HepG2 (cell line): ENCODE data around the gene SLC35B4. TPM values are rescaled to one million over a fixed set of nuclear protein-coding genes. Genes with fewer than 3 reads are reported as not detected.

Experiments
- ADNP ChIP-seq: sonication (generic); formaldehyde crosslinking; IDR thresholded peaks from 2 replicates; pipeline ENCODE4 v1.4.0; 2020; ENCODE audit warnings: missing genetic modification reagents
- ATAD3A ChIP-seq: sonication (generic); formaldehyde crosslinking; IDR thresholded peaks from 2 replicates; pipeline ENCODE4 v1.4.0; 2020; ENCODE audit warnings: missing genetic modification reagents
- CEBPG ChIP-seq: IDR thresholded peaks from 2 replicates; pipeline ENCODE4 v1.6.1; 2016
- ELF1 ChIP-seq: sonication (generic); formaldehyde crosslinking; IDR thresholded peaks from 2 replicates; pipeline ENCODE4 v1.4.0; 2020; ENCODE audit warnings: missing genetic modification reagents
- HNRNPL ChIP-seq: fragments of 200-400 bp; formaldehyde crosslinking; IDR thresholded peaks from 2 replicates; pipeline ENCODE4 v1.6.1; 2017; ENCODE audit warnings: mild to moderate bottlenecking, low read depth, low read length
- HOXA9 ChIP-seq: sonication (generic); formaldehyde crosslinking; IDR thresholded peaks from 2 replicates; pipeline ENCODE4 v1.8.1; 2022; ENCODE audit warnings: missing genetic modification reagents, mild to moderate bottlenecking, moderate library complexity, borderline replicate concordance
- HOXD1 ChIP-seq: sonication (generic); formaldehyde crosslinking; IDR thresholded peaks from 2 replicates; pipeline ENCODE4 v1.5.0; 2020; ENCODE audit warnings: missing genetic modification reagents
- PHF8 ChIP-seq: sonication (generic); formaldehyde crosslinking; IDR thresholded peaks from 2 replicates; pipeline ENCODE4 v1.5.0; 2020; ENCODE audit warnings: missing genetic modification reagents
- SALL2 ChIP-seq: sonication (generic); formaldehyde crosslinking; IDR thresholded peaks from 2 replicates; pipeline ENCODE4 v1.8.1; 2023; ENCODE audit warnings: mild to moderate bottlenecking, missing genetic modification reagents, inconsistent platforms
- SP4 ChIP-seq: sonication (generic); formaldehyde crosslinking; IDR thresholded peaks from 2 replicates; pipeline ENCODE4 v1.8.1; 2023; ENCODE audit warnings: mild to moderate bottlenecking, missing genetic modification reagents
- WIZ ChIP-seq: sonication (generic); formaldehyde crosslinking; IDR thresholded peaks from 2 replicates; pipeline ENCODE4 v1.5.1; 2020; ENCODE audit warnings: mild to moderate bottlenecking, missing genetic modification reagents
- ZNF431 ChIP-seq: sonication (generic); formaldehyde crosslinking; IDR thresholded peaks from 2 replicates; pipeline ENCODE4 v1.9.0; 2022; ENCODE audit warnings: missing genetic modification reagents, low read depth, mild to moderate bottlenecking, borderline replicate concordance
- polyA plus RNA-seq, 8 experiments: library from polyadenylated mRNA; depleted of rRNA in 3 of 8; stranded (reverse) in 7 of 8; unstranded in 1 of 8; fragments of >200 nt; fragmentation: Illumina TruSeq in 4 of 8; extraction: Trizol in 4 of 8; gene quantifications; 2 replicates each; pipeline versions ENCODE4 v1.2.1 to v1.2.3, GENCODE V29; 2011 to 2016; ENCODE audit warnings: low read depth in 4 of 8, missing spikeins in 1 of 8, mixed read lengths in 1 of 8; ENCODE audit not compliant: insufficient read depth in 1 of 8
- total RNA-seq, 5 experiments: library from RNA; depleted of rRNA; stranded (reverse); fragments of >200 nt; fragmentation: Illumina TruSeq; extraction: Trizol; gene quantifications; 2 replicates each; pipeline ENCODE4 v1.2.3, GENCODE V29; 2016; ENCODE audit warnings: low read depth in 1 of 5
- TF ChIP-seq, protein P1 (sequence below): sonication (generic); formaldehyde crosslinking; IDR thresholded peaks from 2 replicates; pipeline ENCODE4 v1.4.0; 2020; ENCODE audit warnings: mild to moderate bottlenecking, missing genetic modification reagents, borderline replicate concordance
- TF ChIP-seq, protein P2 (sequence below): sonication (generic); formaldehyde crosslinking; IDR thresholded peaks from 2 replicates; pipeline ENCODE4 v1.4.0; 2020; ENCODE audit warnings: mild to moderate bottlenecking, missing genetic modification reagents
- TF ChIP-seq, protein P3 (sequence below): IDR thresholded peaks from 2 replicates; pipeline ENCODE4 v1.6.1; 2012; ENCODE audit warnings: low read depth, low read length, improper control_type of control experiment
- TF ChIP-seq, protein P4 (sequence below): sonication (generic); formaldehyde crosslinking; IDR thresholded peaks from 2 replicates; pipeline ENCODE4 v1.8.0; 2022; ENCODE audit warnings: mild to moderate bottlenecking, missing genetic modification reagents, moderate library complexity
- TF ChIP-seq, protein P5 (sequence below): IDR thresholded peaks from 2 replicates; pipeline ENCODE4 v1.6.1; 2012; ENCODE audit warnings: low read length, improper control_type of control experiment

SLC35B4 gene
- total and polyA plus RNA-seq, 2 of the 13 experiments (the other 11 are each of a cell fraction or from before 2014, with no cell fraction given), result 17.1 to 17.8 TPM

DNA sequence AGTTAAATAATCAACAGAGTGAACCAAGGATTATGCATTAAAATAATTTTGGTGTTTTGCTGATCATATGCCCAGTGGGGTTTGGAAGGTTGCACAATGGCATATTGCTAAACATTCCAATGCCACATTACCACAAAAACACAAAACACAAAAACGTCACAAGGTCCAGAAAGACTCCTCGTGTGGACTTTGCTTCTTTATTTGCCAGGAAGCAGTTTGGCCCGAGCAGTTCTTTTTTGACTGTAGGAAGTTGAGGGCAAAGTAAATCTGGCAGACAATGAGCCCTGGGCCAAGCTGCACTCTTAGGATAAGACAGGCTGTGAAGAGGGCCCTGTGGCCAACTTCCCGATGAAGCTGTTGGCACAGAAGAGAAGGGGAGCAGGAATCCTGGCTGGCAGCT is 39.2 kb upstream of the SLC35B4 start (continued):
- TF ChIP-seq, protein P1, sequence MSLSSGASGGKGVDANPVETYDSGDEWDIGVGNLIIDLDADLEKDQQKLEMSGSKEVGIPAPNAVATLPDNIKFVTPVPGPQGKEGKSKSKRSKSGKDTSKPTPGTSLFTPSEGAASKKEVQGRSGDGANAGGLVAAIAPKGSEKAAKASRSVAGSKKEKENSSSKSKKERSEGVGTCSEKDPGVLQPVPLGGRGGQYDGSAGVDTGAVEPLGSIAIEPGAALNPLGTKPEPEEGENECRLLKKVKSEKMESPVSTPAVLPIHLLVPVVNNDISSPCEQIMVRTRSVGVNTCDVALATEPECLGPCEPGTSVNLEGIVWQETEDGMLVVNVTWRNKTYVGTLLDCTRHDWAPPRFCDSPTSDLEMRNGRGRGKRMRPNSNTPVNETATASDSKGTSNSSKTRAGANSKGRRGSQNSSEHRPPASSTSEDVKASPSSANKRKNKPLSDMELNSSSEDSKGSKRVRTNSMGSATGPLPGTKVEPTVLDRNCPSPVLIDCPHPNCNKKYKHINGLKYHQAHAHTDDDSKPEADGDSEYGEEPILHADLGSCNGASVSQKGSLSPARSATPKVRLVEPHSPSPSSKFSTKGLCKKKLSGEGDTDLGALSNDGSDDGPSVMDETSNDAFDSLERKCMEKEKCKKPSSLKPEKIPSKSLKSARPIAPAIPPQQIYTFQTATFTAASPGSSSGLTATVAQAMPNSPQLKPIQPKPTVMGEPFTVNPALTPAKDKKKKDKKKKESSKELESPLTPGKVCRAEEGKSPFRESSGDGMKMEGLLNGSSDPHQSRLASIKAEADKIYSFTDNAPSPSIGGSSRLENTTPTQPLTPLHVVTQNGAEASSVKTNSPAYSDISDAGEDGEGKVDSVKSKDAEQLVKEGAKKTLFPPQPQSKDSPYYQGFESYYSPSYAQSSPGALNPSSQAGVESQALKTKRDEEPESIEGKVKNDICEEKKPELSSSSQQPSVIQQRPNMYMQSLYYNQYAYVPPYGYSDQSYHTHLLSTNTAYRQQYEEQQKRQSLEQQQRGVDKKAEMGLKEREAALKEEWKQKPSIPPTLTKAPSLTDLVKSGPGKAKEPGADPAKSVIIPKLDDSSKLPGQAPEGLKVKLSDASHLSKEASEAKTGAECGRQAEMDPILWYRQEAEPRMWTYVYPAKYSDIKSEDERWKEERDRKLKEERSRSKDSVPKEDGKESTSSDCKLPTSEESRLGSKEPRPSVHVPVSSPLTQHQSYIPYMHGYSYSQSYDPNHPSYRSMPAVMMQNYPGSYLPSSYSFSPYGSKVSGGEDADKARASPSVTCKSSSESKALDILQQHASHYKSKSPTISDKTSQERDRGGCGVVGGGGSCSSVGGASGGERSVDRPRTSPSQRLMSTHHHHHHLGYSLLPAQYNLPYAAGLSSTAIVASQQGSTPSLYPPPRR, result no peak
- TF ChIP-seq, protein P2, sequence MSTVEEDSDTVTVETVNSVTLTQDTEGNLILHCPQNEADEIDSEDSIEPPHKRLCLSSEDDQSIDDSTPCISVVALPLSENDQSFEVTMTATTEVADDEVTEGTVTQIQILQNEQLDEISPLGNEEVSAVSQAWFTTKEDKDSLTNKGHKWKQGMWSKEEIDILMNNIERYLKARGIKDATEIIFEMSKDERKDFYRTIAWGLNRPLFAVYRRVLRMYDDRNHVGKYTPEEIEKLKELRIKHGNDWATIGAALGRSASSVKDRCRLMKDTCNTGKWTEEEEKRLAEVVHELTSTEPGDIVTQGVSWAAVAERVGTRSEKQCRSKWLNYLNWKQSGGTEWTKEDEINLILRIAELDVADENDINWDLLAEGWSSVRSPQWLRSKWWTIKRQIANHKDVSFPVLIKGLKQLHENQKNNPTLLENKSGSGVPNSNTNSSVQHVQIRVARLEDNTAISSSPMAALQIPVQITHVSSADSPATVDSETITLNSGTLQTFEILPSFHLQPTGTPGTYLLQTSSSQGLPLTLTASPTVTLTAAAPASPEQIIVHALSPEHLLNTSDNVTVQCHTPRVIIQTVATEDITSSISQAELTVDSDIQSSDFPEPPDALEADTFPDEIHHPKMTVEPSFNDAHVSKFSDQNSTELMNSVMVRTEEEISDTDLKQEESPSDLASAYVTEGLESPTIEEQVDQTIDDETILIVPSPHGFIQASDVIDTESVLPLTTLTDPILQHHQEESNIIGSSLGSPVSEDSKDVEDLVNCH, result no peak
- TF ChIP-seq ADNP (CRISPR knock-in tag) (no peak), HNRNPL (no peak), SALL2 (no peak), SP4 (CRISPR knock-in tag) (no peak), ZNF431 (CRISPR knock-in tag) (no peak), ELF1 (CRISPR knock-in tag) (no peak), PHF8 (CRISPR knock-in tag) (no peak), WIZ (no peak), HOXD1 (CRISPR knock-in tag) (no peak), HOXA9 (CRISPR knock-in tag) (no peak), ATAD3A (no peak), CEBPG (CRISPR knock-in tag) (peak; percentile 87)
- TF ChIP-seq, protein P3, sequence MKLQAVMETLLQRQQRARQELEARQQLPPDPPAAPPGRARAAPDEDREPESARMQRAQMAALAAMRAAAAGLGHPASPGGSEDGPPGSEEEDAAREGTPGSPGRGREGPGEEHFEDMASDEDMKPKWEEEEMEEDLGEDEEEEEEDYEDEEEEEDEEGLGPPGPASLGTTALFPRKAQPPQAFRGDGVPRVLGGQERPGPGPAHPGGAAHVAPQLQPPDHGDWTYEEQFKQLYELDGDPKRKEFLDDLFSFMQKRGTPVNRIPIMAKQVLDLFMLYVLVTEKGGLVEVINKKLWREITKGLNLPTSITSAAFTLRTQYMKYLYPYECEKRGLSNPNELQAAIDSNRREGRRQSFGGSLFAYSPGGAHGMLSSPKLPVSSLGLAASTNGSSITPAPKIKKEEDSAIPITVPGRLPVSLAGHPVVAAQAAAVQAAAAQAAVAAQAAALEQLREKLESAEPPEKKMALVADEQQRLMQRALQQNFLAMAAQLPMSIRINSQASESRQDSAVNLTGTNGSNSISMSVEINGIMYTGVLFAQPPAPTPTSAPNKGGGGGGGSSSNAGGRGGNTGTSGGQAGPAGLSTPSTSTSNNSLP, result no peak
- TF ChIP-seq, protein P4, sequence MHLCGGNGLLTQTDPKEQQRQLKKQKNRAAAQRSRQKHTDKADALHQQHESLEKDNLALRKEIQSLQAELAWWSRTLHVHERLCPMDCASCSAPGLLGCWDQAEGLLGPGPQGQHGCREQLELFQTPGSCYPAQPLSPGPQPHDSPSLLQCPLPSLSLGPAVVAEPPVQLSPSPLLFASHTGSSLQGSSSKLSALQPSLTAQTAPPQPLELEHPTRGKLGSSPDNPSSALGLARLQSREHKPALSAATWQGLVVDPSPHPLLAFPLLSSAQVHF (CRISPR knock-in tag), result no peak
- TF ChIP-seq, protein P5, sequence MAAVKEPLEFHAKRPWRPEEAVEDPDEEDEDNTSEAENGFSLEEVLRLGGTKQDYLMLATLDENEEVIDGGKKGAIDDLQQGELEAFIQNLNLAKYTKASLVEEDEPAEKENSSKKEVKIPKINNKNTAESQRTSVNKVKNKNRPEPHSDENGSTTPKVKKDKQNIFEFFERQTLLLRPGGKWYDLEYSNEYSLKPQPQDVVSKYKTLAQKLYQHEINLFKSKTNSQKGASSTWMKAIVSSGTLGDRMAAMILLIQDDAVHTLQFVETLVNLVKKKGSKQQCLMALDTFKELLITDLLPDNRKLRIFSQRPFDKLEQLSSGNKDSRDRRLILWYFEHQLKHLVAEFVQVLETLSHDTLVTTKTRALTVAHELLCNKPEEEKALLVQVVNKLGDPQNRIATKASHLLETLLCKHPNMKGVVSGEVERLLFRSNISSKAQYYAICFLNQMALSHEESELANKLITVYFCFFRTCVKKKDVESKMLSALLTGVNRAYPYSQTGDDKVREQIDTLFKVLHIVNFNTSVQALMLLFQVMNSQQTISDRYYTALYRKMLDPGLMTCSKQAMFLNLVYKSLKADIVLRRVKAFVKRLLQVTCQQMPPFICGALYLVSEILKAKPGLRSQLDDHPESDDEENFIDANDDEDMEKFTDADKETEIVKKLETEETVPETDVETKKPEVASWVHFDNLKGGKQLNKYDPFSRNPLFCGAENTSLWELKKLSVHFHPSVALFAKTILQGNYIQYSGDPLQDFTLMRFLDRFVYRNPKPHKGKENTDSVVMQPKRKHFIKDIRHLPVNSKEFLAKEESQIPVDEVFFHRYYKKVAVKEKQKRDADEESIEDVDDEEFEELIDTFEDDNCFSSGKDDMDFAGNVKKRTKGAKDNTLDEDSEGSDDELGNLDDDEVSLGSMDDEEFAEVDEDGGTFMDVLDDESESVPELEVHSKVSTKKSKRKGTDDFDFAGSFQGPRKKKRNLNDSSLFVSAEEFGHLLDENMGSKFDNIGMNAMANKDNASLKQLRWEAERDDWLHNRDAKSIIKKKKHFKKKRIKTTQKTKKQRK, result no peak
